BE2C (cell line): ENCODE results near the gene SLC8A1.

Experiments used
- DNase-seq: peaks from one replicate; pipeline ENCODE4 v3.0.0-alpha.2; 2020
- H3K27me3 ChIP-seq: fragments of 250-450 bp; sonication (Bioruptor Pico); 2 replicates; pipeline ENCODE4 v1.5.1; 2020; ENCODE audit warnings: mild to moderate bottlenecking
- H3K36me3 ChIP-seq: fragments of 250-450 bp; sonication (Bioruptor Pico); 2 replicates; pipeline ENCODE4 v1.5.1; 2020; ENCODE audit warnings: mild to moderate bottlenecking
- H3K4me1 ChIP-seq: fragments of 250-450 bp; sonication (Bioruptor Pico); 2 replicates; pipeline ENCODE4 v1.5.1; 2020
- H3K4me3 ChIP-seq: 2 replicates; pipeline ENCODE4 v1.5.1; 2011; ENCODE audit warnings: low read depth, low read length
- H3K9me3 ChIP-seq: fragments of 250-450 bp; sonication (Bioruptor Pico); 2 replicates; pipeline ENCODE4 v1.5.1; 2020
- TF ChIP-seq, protein P1 (sequence below): IDR thresholded peaks from 2 replicates; pipeline ENCODE4 v1.5.1; 2012; ENCODE audit warnings: mild to moderate bottlenecking, low read depth, low read length

Gene SLC8A1

DNA sequence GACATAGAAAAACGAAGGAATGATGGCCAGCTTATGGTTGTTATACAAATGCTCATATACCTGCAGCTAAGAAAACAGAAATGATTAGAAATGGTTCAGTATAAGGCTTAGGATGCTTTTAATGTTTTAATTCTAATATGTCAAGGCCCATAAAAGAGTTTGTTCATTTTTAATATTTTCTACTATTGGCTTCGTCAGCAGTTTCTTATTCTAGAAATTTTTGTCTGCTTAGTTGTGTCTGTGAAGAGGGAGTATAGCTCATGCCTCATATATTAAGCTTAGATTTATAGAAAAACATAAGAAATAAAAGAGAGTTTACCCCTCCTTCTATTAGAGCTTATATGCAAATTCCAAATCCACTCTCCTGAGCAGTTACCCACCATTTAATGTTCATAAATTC, 292.6 kb downstream of the SLC8A1 start:
- Histone ChIP-seq H3K9me3 (no peaks in the 10 kb centered on the region), H3K36me3 (peaks cover 11% of the 10 kb centered on the region), H3K27me3 (no peaks in the 10 kb centered on the region), H3K4me3 (no peak overlapping the region), H3K4me1 (no peaks in the 10 kb centered on the region)
- DNase-seq = no peak
- TF ChIP-seq, protein P1, sequence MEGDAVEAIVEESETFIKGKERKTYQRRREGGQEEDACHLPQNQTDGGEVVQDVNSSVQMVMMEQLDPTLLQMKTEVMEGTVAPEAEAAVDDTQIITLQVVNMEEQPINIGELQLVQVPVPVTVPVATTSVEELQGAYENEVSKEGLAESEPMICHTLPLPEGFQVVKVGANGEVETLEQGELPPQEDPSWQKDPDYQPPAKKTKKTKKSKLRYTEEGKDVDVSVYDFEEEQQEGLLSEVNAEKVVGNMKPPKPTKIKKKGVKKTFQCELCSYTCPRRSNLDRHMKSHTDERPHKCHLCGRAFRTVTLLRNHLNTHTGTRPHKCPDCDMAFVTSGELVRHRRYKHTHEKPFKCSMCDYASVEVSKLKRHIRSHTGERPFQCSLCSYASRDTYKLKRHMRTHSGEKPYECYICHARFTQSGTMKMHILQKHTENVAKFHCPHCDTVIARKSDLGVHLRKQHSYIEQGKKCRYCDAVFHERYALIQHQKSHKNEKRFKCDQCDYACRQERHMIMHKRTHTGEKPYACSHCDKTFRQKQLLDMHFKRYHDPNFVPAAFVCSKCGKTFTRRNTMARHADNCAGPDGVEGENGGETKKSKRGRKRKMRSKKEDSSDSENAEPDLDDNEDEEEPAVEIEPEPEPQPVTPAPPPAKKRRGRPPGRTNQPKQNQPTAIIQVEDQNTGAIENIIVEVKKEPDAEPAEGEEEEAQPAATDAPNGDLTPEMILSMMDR = no peak

DNA sequence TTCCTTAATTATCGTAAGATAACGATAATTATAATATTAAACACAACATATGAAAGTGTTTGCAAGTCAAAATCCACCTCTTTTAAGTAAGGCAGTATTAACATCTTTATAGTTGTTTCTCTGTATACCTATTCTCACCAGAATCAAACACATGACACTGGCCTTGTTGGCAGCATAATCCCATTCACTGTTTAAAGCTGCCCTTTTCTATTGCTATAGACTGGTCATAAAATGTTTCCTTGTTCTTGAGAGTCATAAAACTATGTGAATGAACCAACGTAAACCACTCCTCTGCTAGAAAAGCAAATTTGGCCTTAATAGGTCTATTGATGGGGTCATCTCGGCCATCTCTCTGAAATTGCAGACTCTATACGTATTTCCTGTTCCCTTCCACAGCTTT, 293.1 kb downstream of the SLC8A1 start:
- no peak overlapping the region for H3K4me3 ChIP-seq
- no peaks in the 10 kb centered on the region for H3K9me3 ChIP-seq
- H3K4me1 ChIP-seq = no peaks in the 10 kb centered on the region
- H3K36me3 ChIP-seq = peaks cover 11% of the 10 kb centered on the region
- no peak for DNase-seq
- TF ChIP-seq, protein P1 = no peak
- no peaks in the 10 kb centered on the region for H3K27me3 ChIP-seq

GRCh38 chr2:40155728-40156127, 296.2 kb downstream of the SLC8A1 start:
- H3K36me3 ChIP-seq = peaks cover 11% of the 10 kb centered on the region
- H3K4me3 ChIP-seq = no peak overlapping the region
- no peak for DNase-seq
- H3K4me1 ChIP-seq = no peaks in the 10 kb centered on the region
- no peaks in the 10 kb centered on the region for H3K9me3 ChIP-seq
- TF ChIP-seq, protein P1 = no peak
- no peaks in the 10 kb centered on the region for H3K27me3 ChIP-seq

GRCh38 chr2:40150266-40150665, 301.6 kb downstream of the SLC8A1 start:
- H3K27me3 ChIP-seq = no peaks in the 10 kb centered on the region
- DNase-seq = no peak
- TF ChIP-seq, protein P1 = no peak

DNA sequence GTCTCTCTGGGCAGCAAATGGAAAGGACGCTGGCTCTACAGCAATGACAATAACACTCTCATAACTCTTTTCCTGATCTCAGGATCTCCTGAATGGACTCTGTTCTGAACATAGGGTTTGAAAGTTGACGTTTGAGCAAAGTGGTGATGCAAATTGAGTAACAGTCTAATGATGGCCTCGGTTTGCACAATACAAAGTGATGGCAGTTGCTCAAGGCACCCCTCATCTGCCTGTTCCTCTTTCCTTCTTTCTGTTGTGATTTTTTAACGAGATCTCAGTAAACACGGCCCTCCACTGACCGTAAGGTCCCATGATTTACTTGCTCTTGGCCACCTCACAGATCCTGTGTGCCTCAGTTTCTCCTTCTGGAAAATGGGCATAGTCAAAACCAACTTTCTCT, 303.6 kb downstream of the SLC8A1 start:
- Histone ChIP-seq H3K9me3 (no peaks in the 10 kb centered on the region), H3K4me1 (no peaks in the 10 kb centered on the region)
- DNase-seq = no peak

More at GRCh38 chr2:40150266-40150665, 301.6 kb downstream of the SLC8A1 start:
- Histone ChIP-seq H3K9me3 (no peaks in the 10 kb centered on the region), H3K4me1 (no peaks in the 10 kb centered on the region), H3K36me3 (no peaks in the 10 kb centered on the region; the same call in 1 of the 2 replicates), H3K4me3 (no peak overlapping the region)

DNA sequence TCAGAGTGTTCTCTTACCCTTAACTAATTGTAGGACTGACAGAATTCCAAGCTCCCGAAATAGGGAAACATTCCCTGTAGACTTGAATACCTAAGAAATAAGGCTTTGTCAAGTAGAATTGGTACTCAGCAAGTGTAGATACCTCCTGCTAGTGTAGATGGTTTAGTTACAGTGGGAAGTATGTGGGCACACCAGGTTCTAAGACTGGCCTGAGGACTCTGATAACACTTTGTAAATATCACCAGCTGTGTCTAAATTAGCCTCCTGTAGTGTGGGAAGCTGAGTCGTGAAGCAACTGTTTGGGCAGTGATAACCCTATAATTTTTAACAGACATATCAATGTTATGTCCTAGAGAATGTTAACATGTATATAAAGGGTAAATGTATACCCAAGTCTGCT, 304.5 kb downstream of the SLC8A1 start:
- H3K4me1 ChIP-seq = no peaks in the 10 kb centered on the region
- TF ChIP-seq, protein P1 = no peak
- H3K27me3 ChIP-seq = no peaks in the 10 kb centered on the region
- no peak for DNase-seq
- H3K36me3 ChIP-seq = no peaks in the 10 kb centered on the region
- no peak overlapping the region for H3K4me3 ChIP-seq
- H3K9me3 ChIP-seq = no peaks in the 10 kb centered on the region

More for the DNA sequence above, 303.6 kb downstream of the SLC8A1 start:
- H3K27me3 ChIP-seq = no peaks in the 10 kb centered on the region
- H3K4me3 ChIP-seq = no peak overlapping the region
- no peaks in the 10 kb centered on the region for H3K36me3 ChIP-seq
- TF ChIP-seq, protein P1 = no peak
